ENCODE results near the gene CCDC24. TPM values are rescaled to one million over a fixed set of nuclear protein-coding genes. Genes with fewer than 3 reads are reported as not detected.

Gene CCDC24
- total RNA-seq, 1 donor from 2014 or later = 5.4 TPM

Other genes with a start within 250 kb of the CCDC24 start
- gene ARTN, start 57.8 kb upstream of the CCDC24 start, total RNA-seq = 0.94 TPM
- gene IPO13, start 44.6 kb upstream of the CCDC24 start, total RNA-seq = 29.0 TPM
- 12.0 TPM for gene DPH2, start 21.6 kb upstream of the CCDC24 start, total RNA-seq
- gene ATP6V0B, start 16.6 kb upstream of the CCDC24 start, total RNA-seq = 79.4 TPM
- gene B4GALT2, start 12.4 kb upstream of the CCDC24 start, total RNA-seq = 26.5 TPM
- gene SLC6A9, start 39.9 kb downstream of the CCDC24 start, total RNA-seq = 6.5 TPM
- gene KLF17, start 127.2 kb downstream of the CCDC24 start, total RNA-seq = not detected
- not detected for gene KLF18, start 150.0 kb downstream of the CCDC24 start, total RNA-seq
- 35.9 TPM for gene DMAP1, start 221.9 kb downstream of the CCDC24 start, total RNA-seq

All from sciatic nerve (tissue), 1 donor.